ENCODE measurements around the gene PC.
"Not testable (repeated sequence)": the region's sequence is repeated elsewhere in the genome, so short reads cannot be mapped to it uniquely, and the experiment has no call there.

Gene PC

GRCh38 chr11:66958232-66958955, at the start of gene PC:
Gene PC (minus strand): TSS chr11:66958383. CDS start chr11:66872159, 86,224 bp downstream.
- peak; percentile 98 for DNase-seq

- no peak for DNase-seq
Measured at GRCh38 chr11:67007126-67007525, 48.9 kb upstream of the PC start.

- no peak for DNase-seq
Measured at GRCh38 chr11:67006029-67006884, 48.1 kb upstream of the PC start.

- DNase-seq: not testable (repeated sequence)
Measured at GRCh38 chr11:67005200-67005599, 47.0 kb upstream of the PC start.

GRCh38 chr11:67002921-67003411, 44.8 kb upstream of the PC start:
- DNase-seq: no peak

- DNase-seq: peak; percentile 5
Measured at GRCh38 chr11:67002297-67002913, 44.2 kb upstream of the PC start.

- DNase-seq: no peak
Measured at GRCh38 chr11:67001332-67001731, 43.1 kb upstream of the PC start.

- no peak for DNase-seq
Measured at GRCh38 chr11:66999555-66999954, 41.4 kb upstream of the PC start.

GRCh38 chr11:66996609-66997273, 38.6 kb upstream of the PC start:
- no peak for DNase-seq

GRCh38 chr11:66992041-66992440, 33.9 kb upstream of the PC start:
- no peak for DNase-seq

- DNase-seq: not testable (repeated sequence)
Measured at GRCh38 chr11:66989360-66989759, 31.2 kb upstream of the PC start.

GRCh38 chr11:66988741-66989140, 30.6 kb upstream of the PC start:
- not testable (repeated sequence) for DNase-seq

GRCh38 chr11:66987924-66988637, 29.9 kb upstream of the PC start:
- no peak for DNase-seq

GRCh38 chr11:66987158-66987620, 29.0 kb upstream of the PC start:
- no peak for DNase-seq

- no peak for DNase-seq
Measured at GRCh38 chr11:66986178-66986545, 28.0 kb upstream of the PC start.

GRCh38 chr11:66985508-66986177, 27.5 kb upstream of the PC start:
- no peak for DNase-seq

- no peak for DNase-seq
Measured at GRCh38 chr11:66983275-66983924, 25.2 kb upstream of the PC start.

GRCh38 chr11:66981976-66982578, 23.9 kb upstream of the PC start:
- peak; percentile 82 for DNase-seq

- DNase-seq: no peak
Measured at GRCh38 chr11:66979336-66979980, 21.3 kb upstream of the PC start.

- DNase-seq: no peak
Measured at GRCh38 chr11:66978717-66979116, 20.5 kb upstream of the PC start.

All from NCI-H748 treated with DMSO at 0.1 percent for 48 hours (cell line).